Body of pancreas (tissue), 4 donors: ENCODE measurements around the gene PIGR. TPM values are rescaled to one million over a fixed set of nuclear protein-coding genes. Genes with fewer than 3 reads are reported as not detected.

Source experiments
- ATAC-seq: fragments of 150-250 bp; one replicate; pipeline ENCODE4 v1.9.1; 2016
- DNase-seq, 4 donors: peaks; one replicate each; pipeline ENCODE4 v3.0.0-alpha.2; 2019
- H3K27ac ChIP-seq, 4 donors: fragments of 200-600 bp; sonication (generic); 1 replicate in 3 of 4; 2 replicates in 1 of 4; pipeline versions ENCODE4 v1.5.1 to v1.6.1; 2016 to 2019; ENCODE audit warnings: mild to moderate bottlenecking in 1 of 4, mixed read lengths in 1 of 4, moderate library complexity in 1 of 4
- H3K27me3 ChIP-seq, 2 donors: fragments of 200-600 bp; sonication (generic); one replicate each; pipeline ENCODE4 v1.6.0; 2016; ENCODE audit warnings: mild to moderate bottlenecking in 1 of 2
- H3K36me3 ChIP-seq, 2 donors: fragments of 200-600 bp; sonication (generic); replicated peaks in 1 of 2; 2 replicates each; pipeline ENCODE4 v1.5.1; 2016; ENCODE audit warnings: low read depth in 2 of 2; ENCODE audit not compliant: insufficient read depth in 1 of 2
- H3K4me1 ChIP-seq: fragments of 200-600 bp; sonication (generic); one replicate; pipeline ENCODE4 v1.6.0; 2016
- H3K4me3 ChIP-seq, 2 donors: fragments of 200-600 bp; sonication (generic); 1 replicate in 1 of 2; 2 replicates in 1 of 2; pipeline ENCODE4 v1.5.1; 2016 to 2019
- H3K9me3 ChIP-seq, 3 donors: fragments of 200-600 bp; sonication (generic); 1 replicate in 2 of 3; 2 replicates in 1 of 3; pipeline ENCODE4 v1.5.1; 2016
- POLR2A ChIP-seq, 3 donors: fragments of 450-650 bp; IDR thresholded peaks; one replicate each; pipeline ENCODE4 v1.6.1; 2016; ENCODE audit warnings: antibody characterized with exemption in 3 of 3, mild to moderate bottlenecking in 2 of 3
- WGBS, 2 donors: methylation state at CpG; one replicate each; pipeline ENCODE4 v1.1.5; 2017; 5-methylcytosine and 5-hydroxymethylcytosine counted together
- intact Hi-C: fragments of 100-400 bp; cut with DNase I; formaldehyde crosslinking; loops from one replicate; pipeline ENCODE4 v1.15.1; 2023
- total RNA-seq, 2 donors: library from RNA; depleted of rRNA; stranded (reverse); fragments of >200 nt; gene quantifications; one replicate each; pipeline ENCODE4 v1.1.0, GENCODE V29; 2016
- TF ChIP-seq, protein P1 (sequence below), 7 experiments: fragments of 450-650 bp in 4 of 7; fragments of 200-600 bp in 3 of 7; sonication (generic) in 3 of 7; IDR thresholded peaks; one replicate each; pipeline ENCODE4 v1.5.1; 2016 to 2019; ENCODE audit warnings: antibody characterized with exemption in 7 of 7

PIGR gene
- total RNA-seq, 2 donors from 2014 or later = 14.8 to 45.1 TPM

DNA sequence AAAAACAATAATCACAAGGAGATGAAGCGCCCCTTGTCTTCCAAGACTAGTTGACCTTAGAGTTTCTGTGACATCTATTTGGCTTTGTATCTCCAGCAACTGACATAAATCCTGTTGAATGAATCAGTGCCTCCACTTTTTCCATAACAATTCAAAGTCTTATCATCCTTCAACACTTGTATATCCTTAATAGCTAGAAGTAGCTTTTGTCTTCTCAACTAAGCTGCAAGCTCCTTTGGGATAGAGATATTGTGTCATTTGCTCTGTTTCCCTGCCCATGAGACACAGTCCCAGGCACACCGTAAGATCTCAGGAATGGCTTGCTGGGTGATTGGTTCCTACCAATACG is 5.7 kb downstream of the PIGR start:
- no peaks in the 10 kb centered on the region for H3K27me3 ChIP-seq
- no peak overlapping the region for H3K4me3 ChIP-seq
- 92 to 97% methylated on average over 3 of the region's 3 CpGs for whole genome bisulfite sequencing, 2 donors
- no peak for ATAC-seq
- no peaks in the 10 kb centered on the region for H3K36me3 ChIP-seq
- no peaks in the 10 kb centered on the region for H3K9me3 ChIP-seq
- H3K4me1 ChIP-seq = peaks cover 22% of the 10 kb centered on the region
- no peak overlapping the region for H3K27ac ChIP-seq
- TF ChIP-seq, protein P1, sequence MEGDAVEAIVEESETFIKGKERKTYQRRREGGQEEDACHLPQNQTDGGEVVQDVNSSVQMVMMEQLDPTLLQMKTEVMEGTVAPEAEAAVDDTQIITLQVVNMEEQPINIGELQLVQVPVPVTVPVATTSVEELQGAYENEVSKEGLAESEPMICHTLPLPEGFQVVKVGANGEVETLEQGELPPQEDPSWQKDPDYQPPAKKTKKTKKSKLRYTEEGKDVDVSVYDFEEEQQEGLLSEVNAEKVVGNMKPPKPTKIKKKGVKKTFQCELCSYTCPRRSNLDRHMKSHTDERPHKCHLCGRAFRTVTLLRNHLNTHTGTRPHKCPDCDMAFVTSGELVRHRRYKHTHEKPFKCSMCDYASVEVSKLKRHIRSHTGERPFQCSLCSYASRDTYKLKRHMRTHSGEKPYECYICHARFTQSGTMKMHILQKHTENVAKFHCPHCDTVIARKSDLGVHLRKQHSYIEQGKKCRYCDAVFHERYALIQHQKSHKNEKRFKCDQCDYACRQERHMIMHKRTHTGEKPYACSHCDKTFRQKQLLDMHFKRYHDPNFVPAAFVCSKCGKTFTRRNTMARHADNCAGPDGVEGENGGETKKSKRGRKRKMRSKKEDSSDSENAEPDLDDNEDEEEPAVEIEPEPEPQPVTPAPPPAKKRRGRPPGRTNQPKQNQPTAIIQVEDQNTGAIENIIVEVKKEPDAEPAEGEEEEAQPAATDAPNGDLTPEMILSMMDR (IDR thresholded peaks at IDR 0.05) = no peak
- intact Hi-C loops = no loop called here
- DNase-seq = no peak

DNA sequence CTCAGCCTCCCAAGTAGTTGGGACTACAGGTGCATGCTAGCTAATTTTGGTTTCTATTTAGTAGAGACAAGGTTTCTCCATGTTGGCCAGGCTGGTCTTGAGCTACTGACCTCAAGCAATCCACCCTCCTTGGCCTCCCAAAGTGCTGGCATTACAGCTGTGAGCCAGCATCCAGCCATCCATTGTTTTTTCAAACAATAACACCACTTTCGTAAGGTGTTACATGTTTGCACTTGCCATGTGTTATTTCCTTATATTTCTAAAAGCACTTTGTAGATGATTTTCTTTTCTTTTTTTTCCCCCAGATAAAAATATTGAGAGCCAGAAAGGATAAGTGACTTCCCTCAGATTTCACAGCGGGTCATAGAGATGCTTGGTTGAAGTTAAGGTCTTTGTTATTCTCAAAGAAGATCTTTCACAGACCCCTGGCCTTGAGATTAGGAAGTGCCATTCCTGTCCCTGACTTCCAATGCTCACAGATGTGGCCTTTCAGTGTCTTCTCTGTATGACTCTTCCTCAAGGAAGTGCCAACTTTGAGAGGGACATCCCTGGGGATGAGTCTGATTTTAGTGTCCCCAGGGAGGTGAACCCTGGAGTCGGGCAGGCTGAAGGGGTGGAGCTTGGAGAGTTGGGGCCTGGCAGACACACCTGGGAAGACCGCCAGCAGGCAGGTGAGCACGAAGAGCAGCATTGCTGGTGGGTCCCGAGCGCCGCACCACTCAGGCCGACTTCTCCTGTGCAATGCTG is 6.3 kb downstream of the PIGR start:
- intact Hi-C loops = no loop called here
- no peaks in the 10 kb centered on the region for H3K9me3 ChIP-seq
- H3K27ac ChIP-seq = no peak overlapping the region
- no peaks in the 10 kb centered on the region for H3K27me3 ChIP-seq
- no peak overlapping the region for H3K4me3 ChIP-seq
- 81 to 94% methylated on average over 7 to 9 of the region's 9 CpGs for WGBS, 2 donors
- TF ChIP-seq, protein P1 (IDR thresholded peaks at IDR 0.05) = no peak
- TF ChIP-seq POLR2A (IDR thresholded peaks at IDR 0.05) = no peak
- ATAC-seq = no peak
- no peaks in the 10 kb centered on the region for H3K36me3 ChIP-seq
- peaks cover 22% of the 10 kb centered on the region for H3K4me1 ChIP-seq
- DNase-seq = peak in 1 of 4 donors; percentile 20

DNA sequence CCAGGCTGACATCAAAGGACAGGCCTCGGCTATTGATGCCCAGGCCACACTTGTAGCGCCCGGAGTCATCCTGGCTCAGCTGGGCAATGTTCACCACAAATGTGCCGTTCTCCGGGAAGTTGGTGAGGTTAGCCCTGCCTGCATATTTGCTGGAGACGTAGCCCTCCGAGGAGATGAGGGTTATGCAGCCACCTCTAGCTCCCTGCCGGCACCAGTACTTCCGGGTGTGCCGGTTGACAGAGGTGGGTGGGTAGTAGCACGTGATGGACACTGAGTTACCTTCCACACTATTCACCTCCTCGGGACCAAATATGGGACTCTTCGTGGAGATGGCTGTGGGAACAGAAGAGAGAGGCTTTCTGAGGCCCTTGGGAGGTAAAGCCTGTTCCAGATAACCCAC is 7.1 kb downstream of the PIGR start:
- Histone ChIP-seq H3K4me1 (peaks cover 22% of the 10 kb centered on the region), H3K36me3 (no peaks in the 10 kb centered on the region)
- DNase-seq = no peak

DNA sequence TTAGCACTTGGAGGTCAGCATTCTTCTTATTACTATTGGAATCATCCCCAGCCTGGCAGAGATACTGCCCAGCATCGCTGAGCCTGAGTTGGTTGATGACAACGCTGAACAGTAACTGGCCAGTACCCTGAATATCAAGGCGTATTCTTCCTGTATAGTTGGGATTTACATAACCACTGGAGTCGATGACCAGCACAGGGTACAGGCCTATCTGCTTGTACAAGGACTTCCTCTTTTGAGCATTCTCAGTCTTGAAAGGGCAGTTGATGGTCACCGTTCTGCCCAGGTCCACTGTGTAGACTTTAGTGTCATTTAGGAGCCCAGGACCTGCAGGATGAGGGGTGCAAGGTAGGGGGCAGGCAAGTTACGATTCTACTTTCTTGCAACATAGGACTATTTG is 8.8 kb downstream of the PIGR start:
- no peaks in the 10 kb centered on the region for H3K9me3 ChIP-seq
- intact Hi-C loops = no loop called here
- DNase-seq (no peak), ATAC-seq (no peak)
- H3K4me1 ChIP-seq = peaks cover 17% of the 10 kb centered on the region
- no peaks in the 10 kb centered on the region for H3K27me3 ChIP-seq
- H3K27ac ChIP-seq = no peak overlapping the region
- H3K36me3 ChIP-seq = no peaks in the 10 kb centered on the region
- 86 to 91% methylated on average over 6 of the region's 6 CpGs for WGBS, 2 donors
- TF ChIP-seq POLR2A (IDR thresholded peaks at IDR 0.05) = no peak
- TF ChIP-seq, protein P1 (IDR thresholded peaks at IDR 0.05) = no peak
- no peak overlapping the region for H3K4me3 ChIP-seq

More for the DNA sequence above, 7.1 kb downstream of the PIGR start:
- Histone ChIP-seq H3K4me3 (no peak overlapping the region), H3K9me3 (no peaks in the 10 kb centered on the region), H3K27me3 (no peaks in the 10 kb centered on the region), H3K27ac (no peak overlapping the region)
- intact Hi-C loops = no loop called here
- TF ChIP-seq, protein P1 (IDR thresholded peaks at IDR 0.05) = no peak
- TF ChIP-seq POLR2A (IDR thresholded peaks at IDR 0.05) = no peak
- no peak for ATAC-seq
- WGBS, 2 donors = 86 to 88% methylated on average over 5 to 13 of the region's 13 CpGs

DNA sequence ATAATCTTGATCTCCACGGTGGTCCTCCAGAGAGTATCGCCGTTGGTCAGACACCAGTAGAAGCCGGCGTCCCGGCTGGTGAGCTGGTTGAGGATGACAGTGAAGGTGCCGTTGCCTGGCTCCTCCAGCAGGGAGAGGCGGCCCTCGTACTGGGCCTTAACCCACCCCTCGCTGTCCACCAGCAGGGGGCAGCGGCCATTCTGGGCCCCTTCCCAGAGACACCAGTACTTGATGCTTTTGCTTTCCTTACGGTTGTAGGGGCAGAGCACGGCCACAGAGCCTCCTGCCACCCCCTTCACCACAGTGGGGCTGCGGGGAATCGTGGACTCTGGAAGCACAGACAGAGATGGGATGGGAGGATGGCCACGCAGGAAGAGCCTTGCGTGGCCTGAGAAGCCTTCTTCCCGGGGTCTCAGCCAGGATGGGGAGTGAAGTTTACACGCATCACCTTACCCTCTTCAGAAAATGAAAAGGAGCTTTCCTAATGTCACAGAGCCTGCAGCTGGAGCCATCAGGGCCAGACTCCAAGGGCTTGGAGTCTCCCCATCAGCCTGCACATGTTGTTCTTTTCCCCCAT is 10.7 kb downstream of the PIGR start:
- no peaks in the 10 kb centered on the region for H3K36me3 ChIP-seq
- intact Hi-C loops = no loop called here
- WGBS, 2 donors = 46 to 53% methylated on average over 12 to 19 of the region's 19 CpGs
- peak; percentile 69 to 82 (median 74) for DNase-seq
- no peak overlapping the region for H3K4me3 ChIP-seq
- no peaks in the 10 kb centered on the region for H3K27me3 ChIP-seq
- no peaks in the 10 kb centered on the region for H3K9me3 ChIP-seq
- no peaks in the 10 kb centered on the region for H3K4me1 ChIP-seq
- H3K27ac ChIP-seq = no peak overlapping the region
- TF ChIP-seq, protein P1 (IDR thresholded peaks at IDR 0.05) = peak; percentile 60 to 98 (median 84)
- TF ChIP-seq POLR2A (IDR thresholded peaks at IDR 0.05) = no peak
- peak; percentile 84 for ATAC-seq
